ENCODE results near the gene LGALS16. TPM values are rescaled to one million over a fixed set of nuclear protein-coding genes. Genes with fewer than 3 reads are reported as not detected.
"Not testable (repeated sequence)": the region's sequence is repeated elsewhere in the genome, so short reads cannot be mapped to it uniquely, and the experiment has no call there.

Gene LGALS16
- not detected in 2 replicates for total RNA-seq

GRCh38 chr19:39655613-39656012 is at the start of gene LGALS16:
Gene LGALS16, plus strand, starts transcription at chr19:39655913. Its CDS starts 49 bp downstream, at chr19:39655962.
- no peak for DNase-seq (ENCODE audit: low read depth in 2 of 2)

GRCh38 chr19:39607021-39607420 is 48.7 kb upstream of the LGALS16 start:
- DNase-seq (ENCODE audit: low read depth in 2 of 2), result no peak

- no peak for DNase-seq (ENCODE audit: low read depth in 2 of 2)
These were observed 48.2 kb upstream of the LGALS16 start for GRCh38 chr19:39607561-39607960.

GRCh38 chr19:39613597-39613996 is 42.1 kb upstream of the LGALS16 start:
- DNase-seq (ENCODE audit: low read depth in 2 of 2), result no peak

GRCh38 chr19:39617745-39618144 is 38.0 kb upstream of the LGALS16 start:
- no peak for DNase-seq (ENCODE audit: low read depth in 2 of 2)

- DNase-seq (ENCODE audit: low read depth in 2 of 2), result no peak
These were observed 31.8 kb upstream of the LGALS16 start for GRCh38 chr19:39623946-39624345.

GRCh38 chr19:39627631-39628030 is 28.1 kb upstream of the LGALS16 start:
- DNase-seq (ENCODE audit: low read depth in 2 of 2), result not testable (repeated sequence)

- DNase-seq (ENCODE audit: low read depth in 2 of 2), result no peak
These were observed 24.5 kb upstream of the LGALS16 start for GRCh38 chr19:39631178-39631577.

- no peak for DNase-seq (ENCODE audit: low read depth in 2 of 2)
These were observed 24.1 kb upstream of the LGALS16 start for GRCh38 chr19:39631626-39632025.

GRCh38 chr19:39637891-39638290 is 17.8 kb upstream of the LGALS16 start:
- DNase-seq (ENCODE audit: low read depth in 2 of 2), result no peak

- no peak for DNase-seq (ENCODE audit: low read depth in 2 of 2)
These were observed 13.9 kb upstream of the LGALS16 start for GRCh38 chr19:39641773-39642172.

GRCh38 chr19:39643591-39643990 is 12.1 kb upstream of the LGALS16 start:
- no peak for DNase-seq (ENCODE audit: low read depth in 2 of 2)

- peak in 1 of 2 donors; percentile 29 for DNase-seq (ENCODE audit: low read depth in 2 of 2)
These were observed 9.8 kb upstream of the LGALS16 start for GRCh38 chr19:39645800-39646411.

- no peak for DNase-seq (ENCODE audit: low read depth in 2 of 2)
These were observed 7.8 kb upstream of the LGALS16 start for GRCh38 chr19:39647918-39648317.

GRCh38 chr19:39659791-39660190 is 4.1 kb downstream of the LGALS16 start:
- DNase-seq (ENCODE audit: low read depth in 2 of 2), result no peak

GRCh38 chr19:39660661-39661060 is 4.9 kb downstream of the LGALS16 start:
- no peak for DNase-seq (ENCODE audit: low read depth in 2 of 2)

GRCh38 chr19:39661565-39661964 is 5.9 kb downstream of the LGALS16 start:
- DNase-seq (ENCODE audit: low read depth in 2 of 2), result no peak

- DNase-seq (ENCODE audit: low read depth in 2 of 2), result not testable (repeated sequence)
These were observed 14.1 kb downstream of the LGALS16 start for GRCh38 chr19:39669860-39670259.

GRCh38 chr19:39670998-39671397 is 15.3 kb downstream of the LGALS16 start:
- no peak for DNase-seq (ENCODE audit: low read depth in 2 of 2)

- DNase-seq (ENCODE audit: low read depth in 2 of 2), result peak; percentile 47 to 62
These were observed 16.1 kb downstream of the LGALS16 start for GRCh38 chr19:39671739-39672363.

- no peak for DNase-seq (ENCODE audit: low read depth in 2 of 2)
These were observed 16.8 kb downstream of the LGALS16 start for GRCh38 chr19:39672473-39672872.

GRCh38 chr19:39673862-39674261 is 18.1 kb downstream of the LGALS16 start:
- DNase-seq (ENCODE audit: low read depth in 2 of 2), result not testable (repeated sequence)

GRCh38 chr19:39676004-39676403 is 20.3 kb downstream of the LGALS16 start:
- no peak for DNase-seq (ENCODE audit: low read depth in 2 of 2)
